K562 (cell line): ENCODE measurements around the gene CDRT4.

Experiments
- ATF3 ChIP-seq, 2 experiments: fragments of 450-650 bp in 1 of 2; sonication (generic) in 1 of 2; formaldehyde crosslinking in 1 of 2; IDR thresholded peaks in 1 of 2; conservative IDR thresholded peaks in 1 of 2; 2 replicates each; pipeline versions ENCODE4 v1.6.1 to v1.8.1; 2016 to 2023; ENCODE audit warnings: mild to moderate bottlenecking in 2 of 2, moderate library complexity in 2 of 2, inconsistent platforms in 1 of 2, missing genetic modification reagents in 1 of 2
- EP300 ChIP-seq: IDR thresholded peaks from 2 replicates; pipeline ENCODE4 v1.6.1; 2012; ENCODE audit warnings: low read length, improper control_type of control experiment
- SMAD3 ChIP-seq: fragments of 450-650 bp; formaldehyde crosslinking; conservative IDR thresholded peaks from 2 replicates; pipeline ENCODE4 v1.4.0; 2020; ENCODE audit warnings: mild to moderate bottlenecking
- ZNF41 ChIP-seq: fragments of 250-450 bp; sonication (Bioruptor Pico); conservative IDR thresholded peaks from 2 replicates; pipeline ENCODE4 v1.4.0; 2020; ENCODE audit warnings: mild to moderate bottlenecking

- TF ChIP-seq EP300 (no peak), SMAD3 (CRISPR knock-in tag) (no peak), ZNF41 (CRISPR knock-in tag) (no peak), ATF3 (IDR thresholded peaks at IDR 0.05) (no peak), ATF3 (CRISPR knock-in tag; conservative IDR thresholded peaks at IDR 0.05) (no peak)
Measured at GRCh38 chr17:15431196-15431595, 36.2 kb downstream of the CDRT4 start.
